HG02610 (cell line): Measurements from ENCODE around the gene AGO1.
"Not testable (repeated sequence)": the region's sequence is repeated elsewhere in the genome, so short reads cannot be mapped to it uniquely, and the experiment has no call there.

Experiments used
- ATAC-seq: cut with Tn5 transposase; IDR thresholded peaks from one replicate; pipeline ENCODE4 v1.9.1; 2021; ENCODE audit warnings: mild to moderate bottlenecking, moderate library complexity; ENCODE audit not compliant: unreplicated experiment

AGO1 gene

DNA sequence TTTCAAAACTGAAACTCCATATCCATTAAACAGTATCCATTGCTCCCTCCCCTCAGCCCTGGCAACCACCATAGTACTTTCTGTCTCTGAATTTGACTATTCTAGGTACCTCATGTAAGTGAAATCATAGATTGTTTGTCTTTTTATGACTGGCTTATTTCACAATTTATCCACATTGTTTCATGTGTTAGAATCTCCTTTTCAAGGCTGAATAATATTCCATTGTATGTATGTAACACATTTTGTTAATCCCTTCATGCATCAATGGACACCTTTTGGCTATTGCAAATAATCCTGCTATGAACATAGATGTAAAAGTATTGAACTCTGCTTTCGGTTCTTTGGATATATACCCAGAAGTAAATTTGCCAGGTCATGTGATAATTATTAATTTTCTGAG, 85.4 kb downstream of the AGO1 start:
- ATAC-seq, result no peak

- no peak for ATAC-seq
Observed at GRCh38 chr1:35971601-35972000, 88.6 kb downstream of the AGO1 start.

- ATAC-seq, result not testable (repeated sequence)
Observed at GRCh38 chr1:35972631-35973030, 89.6 kb downstream of the AGO1 start.

- no peak for ATAC-seq
Observed at GRCh38 chr1:35980090-35980489, 97.1 kb downstream of the AGO1 start.
